Vagina (tissue), 2 donors: ENCODE results near the gene REG1B. TPM values are rescaled to one million over a fixed set of nuclear protein-coding genes. Genes with fewer than 3 reads are reported as not detected.
A peak's percentile ranks its signal among the peaks of the same experiment; 100 is the strongest.
"Not testable (repeated sequence)": the region's sequence is repeated elsewhere in the genome, so short reads cannot be mapped to it uniquely, and the experiment has no call there.

Experiments
- DNase-seq, 2 donors: peaks; one replicate each; pipeline ENCODE4 v3.0.0-alpha.2; 2017; ENCODE audit errors: extremely low spot score in 2 of 2
- H3K27ac ChIP-seq: fragments of 200-600 bp; sonication (generic); one replicate; pipeline ENCODE4 v1.5.1; 2019
- H3K27me3 ChIP-seq: fragments of 200-600 bp; sonication (generic); one replicate; pipeline ENCODE4 v1.5.1; 2019
- H3K36me3 ChIP-seq, 2 donors: fragments of 200-600 bp; sonication (generic); one replicate each; pipeline ENCODE4 v1.5.1; 2017 to 2019
- H3K4me1 ChIP-seq: fragments of 200-600 bp; sonication (generic); one replicate; pipeline ENCODE4 v1.5.1; 2019
- H3K4me3 ChIP-seq, 2 donors: fragments of 200-600 bp; sonication (generic); 1 replicate in 1 of 2; 2 replicates in 1 of 2; pipeline ENCODE4 v1.5.1; 2016 to 2019
- H3K9me3 ChIP-seq: fragments of 200-600 bp; sonication (generic); one replicate; pipeline ENCODE4 v1.5.1; 2019
- POLR2A ChIP-seq, 2 donors: fragments of 450-650 bp; IDR thresholded peaks; one replicate each; pipeline ENCODE4 v1.6.1; 2017; ENCODE audit warnings: antibody characterized with exemption in 2 of 2, mild to moderate bottlenecking in 2 of 2, moderate library complexity in 2 of 2
- POLR2AphosphoS5 ChIP-seq, 2 donors: sonication (generic); formaldehyde crosslinking; IDR thresholded peaks; one replicate each; pipeline ENCODE4 v1.9.0; 2017; ENCODE audit warnings: antibody characterized with exemption in 2 of 2, mild to moderate bottlenecking in 2 of 2, low read depth in 1 of 2; ENCODE audit not compliant: insufficient read depth in 1 of 2
- intact Hi-C: fragments of 100-400 bp; cut with DNase I; formaldehyde crosslinking; loops from one replicate; pipeline ENCODE4 v1.15.1; 2023
- total RNA-seq: library from RNA; depleted of rRNA; stranded (reverse); fragments of >200 nt; gene quantifications from one replicate; pipeline ENCODE4 v1.2.3, GENCODE V29; 2016
- TF ChIP-seq, protein P1 (sequence below), 3 experiments: fragments of 450-650 bp in 2 of 3; fragments of 200-600 bp in 1 of 3; sonication (generic) in 1 of 3; IDR thresholded peaks; one replicate each; pipeline ENCODE4 v1.5.1; 2017 to 2019; ENCODE audit warnings: antibody characterized with exemption in 3 of 3, mild to moderate bottlenecking in 2 of 3, moderate library complexity in 2 of 3

Gene REG1B
- total RNA-seq, 1 donor from 2014 or later, result not detected

DNA sequence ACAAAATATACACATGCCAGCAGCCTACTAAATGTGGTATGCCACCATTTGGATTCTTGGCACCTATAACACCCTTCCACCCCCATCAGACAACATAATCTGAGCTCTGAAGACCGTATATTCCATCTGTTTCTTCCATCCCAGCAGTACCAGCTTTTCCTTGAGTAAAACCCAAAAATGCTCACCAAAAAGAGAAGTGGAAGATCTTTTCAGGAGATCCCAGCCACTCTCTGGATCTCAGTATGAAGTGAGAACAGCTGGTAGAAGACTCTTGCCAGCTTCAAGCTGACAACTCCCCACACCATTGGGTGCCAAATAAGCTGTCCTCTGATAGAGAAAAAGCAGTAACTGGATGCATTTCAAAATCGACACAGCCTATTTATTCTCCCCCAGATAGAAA lies 22.6 kb downstream of the REG1B start:
- TF ChIP-seq, protein P1, sequence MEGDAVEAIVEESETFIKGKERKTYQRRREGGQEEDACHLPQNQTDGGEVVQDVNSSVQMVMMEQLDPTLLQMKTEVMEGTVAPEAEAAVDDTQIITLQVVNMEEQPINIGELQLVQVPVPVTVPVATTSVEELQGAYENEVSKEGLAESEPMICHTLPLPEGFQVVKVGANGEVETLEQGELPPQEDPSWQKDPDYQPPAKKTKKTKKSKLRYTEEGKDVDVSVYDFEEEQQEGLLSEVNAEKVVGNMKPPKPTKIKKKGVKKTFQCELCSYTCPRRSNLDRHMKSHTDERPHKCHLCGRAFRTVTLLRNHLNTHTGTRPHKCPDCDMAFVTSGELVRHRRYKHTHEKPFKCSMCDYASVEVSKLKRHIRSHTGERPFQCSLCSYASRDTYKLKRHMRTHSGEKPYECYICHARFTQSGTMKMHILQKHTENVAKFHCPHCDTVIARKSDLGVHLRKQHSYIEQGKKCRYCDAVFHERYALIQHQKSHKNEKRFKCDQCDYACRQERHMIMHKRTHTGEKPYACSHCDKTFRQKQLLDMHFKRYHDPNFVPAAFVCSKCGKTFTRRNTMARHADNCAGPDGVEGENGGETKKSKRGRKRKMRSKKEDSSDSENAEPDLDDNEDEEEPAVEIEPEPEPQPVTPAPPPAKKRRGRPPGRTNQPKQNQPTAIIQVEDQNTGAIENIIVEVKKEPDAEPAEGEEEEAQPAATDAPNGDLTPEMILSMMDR (IDR thresholded peaks at IDR 0.05), result no peak
- no peak for TF ChIP-seq POLR2AphosphoS5 (IDR thresholded peaks at IDR 0.05; ENCODE audit: insufficient read depth in 1 of 2, low read depth in 1 of 2)
- no peak for TF ChIP-seq POLR2A (IDR thresholded peaks at IDR 0.05)
- no peaks in the 10 kb centered on the region for H3K4me1 ChIP-seq
- no peak overlapping the region for H3K27ac ChIP-seq
- DNase-seq, result no peak
- H3K36me3 ChIP-seq, result no peaks in the 10 kb centered on the region
- H3K4me3 ChIP-seq, result no peak overlapping the region
- H3K9me3 ChIP-seq, result no peaks in the 10 kb centered on the region
- H3K27me3 ChIP-seq, result no peaks in the 10 kb centered on the region
- intact Hi-C loops, result no loop called here

DNA sequence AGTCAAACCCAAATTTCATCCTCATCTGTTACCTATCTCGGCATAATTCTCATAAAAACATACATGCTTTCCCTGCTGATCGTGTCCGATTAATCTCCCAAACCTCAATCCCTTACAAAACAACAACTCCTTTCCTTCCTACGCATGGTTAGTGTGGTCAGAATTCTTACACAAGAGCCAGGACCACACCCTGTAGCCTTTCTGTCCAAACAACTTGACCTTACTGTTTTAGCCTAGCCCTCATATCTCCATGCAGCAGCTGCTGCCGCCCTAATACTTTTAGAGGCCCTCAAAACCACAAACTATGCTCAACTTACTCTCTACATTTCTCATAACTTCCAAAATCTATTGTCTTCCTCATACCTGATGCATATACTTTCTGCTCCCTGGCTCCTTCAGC lies 33.0 kb downstream of the REG1B start:
- H3K9me3 ChIP-seq, H3K27me3 ChIP-seq, H3K4me1 ChIP-seq, DNase-seq, intact Hi-C loops, H3K4me3 ChIP-seq, H3K36me3 ChIP-seq, H3K27ac ChIP-seq: not testable (repeated sequence)

DNA sequence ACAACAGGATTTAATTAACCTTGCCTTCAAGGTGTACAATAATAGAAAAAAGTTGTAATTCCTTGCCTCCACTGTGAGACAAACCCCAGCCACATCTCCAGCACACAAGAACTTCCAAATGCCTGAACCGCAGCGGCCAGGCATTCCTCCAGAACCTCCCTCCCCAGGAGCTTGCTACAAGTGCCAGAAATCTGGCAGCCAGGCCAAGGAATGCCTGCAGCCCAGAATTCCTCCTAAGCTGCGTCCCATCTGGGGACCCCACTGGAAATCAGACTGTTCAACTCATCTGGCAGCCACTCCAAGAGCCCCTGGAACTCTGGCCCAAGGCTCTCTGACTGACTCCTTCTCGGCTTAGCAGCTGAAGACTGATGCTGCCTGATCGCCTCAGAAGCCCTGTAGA lies 34.3 kb downstream of the REG1B start:
- H3K9me3 ChIP-seq, H3K36me3 ChIP-seq, H3K4me3 ChIP-seq, H3K27me3 ChIP-seq, intact Hi-C loops, H3K4me1 ChIP-seq, DNase-seq, H3K27ac ChIP-seq: not testable (repeated sequence)

DNA sequence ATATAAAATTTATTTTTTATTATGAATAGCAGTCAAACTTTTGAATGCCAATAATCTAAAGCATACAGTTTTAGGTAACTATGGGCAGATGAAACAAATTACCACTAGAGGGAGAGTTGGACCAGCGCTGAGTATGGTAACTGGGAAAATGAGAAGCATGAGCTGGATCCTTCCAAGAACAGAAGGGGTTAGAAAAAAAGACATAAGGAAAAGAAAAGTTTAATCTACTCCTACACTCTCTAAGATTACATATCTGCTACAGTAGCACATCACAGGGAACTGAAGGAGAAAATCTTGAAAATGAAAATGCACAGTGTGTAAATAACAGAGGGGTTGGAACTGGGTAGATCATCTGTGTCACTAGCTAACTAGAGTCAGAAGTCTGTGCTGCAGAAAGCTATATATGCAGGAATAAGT lies 46.8 kb downstream of the REG1B start:
- TF ChIP-seq POLR2A (IDR thresholded peaks at IDR 0.05), result no peak
- TF ChIP-seq, protein P1 (IDR thresholded peaks at IDR 0.05), result peak in 1 of 3 experiments; percentile 17
- Histone ChIP-seq H3K27ac (no peak overlapping the region), H3K4me3 (no peak overlapping the region), H3K36me3 (no peaks in the 10 kb centered on the region), H3K9me3 (no peaks in the 10 kb centered on the region), H3K27me3 (no peaks in the 10 kb centered on the region), H3K4me1 (no peaks in the 10 kb centered on the region)
- intact Hi-C loops, result no loop called here
- DNase-seq, result no peak

DNA sequence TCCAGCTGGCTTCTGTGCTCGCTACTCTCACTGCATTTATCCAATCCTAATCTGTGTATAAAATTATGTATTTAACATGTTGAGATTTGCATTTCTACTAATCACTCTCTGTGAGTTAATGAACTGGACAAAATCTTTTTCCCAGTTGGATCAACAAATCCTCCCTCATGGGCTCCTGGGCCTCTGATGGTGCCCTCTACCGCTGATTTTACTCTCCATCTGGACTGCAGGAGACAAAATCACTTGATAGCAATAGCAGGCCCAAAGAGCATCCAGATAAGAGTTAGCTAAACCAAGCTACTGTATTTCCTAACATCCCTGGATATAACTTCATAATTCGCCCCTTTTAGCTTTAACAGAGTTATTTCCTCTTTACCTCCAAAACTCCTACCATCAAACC lies 47.8 kb downstream of the REG1B start:
- TF ChIP-seq POLR2A (IDR thresholded peaks at IDR 0.05) (no peak), POLR2AphosphoS5 (IDR thresholded peaks at IDR 0.05; ENCODE audit: insufficient read depth in 1 of 2, low read depth in 1 of 2) (no peak)
- TF ChIP-seq, protein P1 (IDR thresholded peaks at IDR 0.05), result no peak
- Histone ChIP-seq H3K9me3 (no peaks in the 10 kb centered on the region), H3K4me1 (no peaks in the 10 kb centered on the region), H3K36me3 (no peaks in the 10 kb centered on the region), H3K4me3 (no peak overlapping the region), H3K27me3 (no peaks in the 10 kb centered on the region), H3K27ac (no peak overlapping the region)
- intact Hi-C loops, result no loop called here
- no peak for DNase-seq

Other genes starting within 250 kb of the REG1B start
- not detected for gene REG3G, start 62.3 kb downstream of the REG1B start, total RNA-seq
- gene REG1A, start 32.5 kb upstream of the REG1B start, total RNA-seq, result not detected
- gene REG3A, start 71.8 kb upstream of the REG1B start, total RNA-seq, result not detected